ENCODE measurements around the gene UPK3A. TPM values are rescaled to one million over a fixed set of nuclear protein-coding genes. Genes with fewer than 3 reads are reported as not detected.

The UPK3A gene
- total and polyA plus RNA-seq, 10 of the 15 experiments (the other 5 are each of a cell fraction or from before 2014, with no cell fraction given) = not detected

- no peak for TF ChIP-seq BCLAF1 (IDR thresholded peaks at IDR 0.05)
- no peak for TF ChIP-seq MAX (IDR thresholded peaks at IDR 0.05; ENCODE audit: low read depth, low read length)
- peak; percentile 68; the same call in 1 of the 2 replicates for TF ChIP-seq FOXK2 (IDR thresholded peaks at IDR 0.05)
- no peak for TF ChIP-seq DPF2 (IDR thresholded peaks at IDR 0.05)
- TF ChIP-seq POLR2AphosphoS2 (IDR thresholded peaks at IDR 0.05; ENCODE audit: low read depth, low read length) = no peak
- no peak for TF ChIP-seq GABPA (IDR thresholded peaks at IDR 0.05; ENCODE audit: low read depth)
- no peak for TF ChIP-seq TCF3 (IDR thresholded peaks at IDR 0.05; ENCODE audit: borderline replicate concordance, insufficient read depth, low read depth, low read length)
- no peak for TF ChIP-seq ESRRA (IDR thresholded peaks at IDR 0.05; ENCODE audit: low read length)
- no peak for TF ChIP-seq CHD1 (IDR thresholded peaks at IDR 0.05; ENCODE audit: low read depth, low read length)
- TF ChIP-seq KLF5 (IDR thresholded peaks at IDR 0.05; ENCODE audit: partially characterized antibody) = no peak
- no peak for TF ChIP-seq JUND (IDR thresholded peaks at IDR 0.05; ENCODE audit: low read depth, low read length)
- TF ChIP-seq ATF7 (IDR thresholded peaks at IDR 0.05; ENCODE audit: low read depth) = peak; percentile 95
- TF ChIP-seq HDAC6 (IDR thresholded peaks at IDR 0.05; ENCODE audit: unreplicated experiment) = no peak
- no peak for TF ChIP-seq PML (IDR thresholded peaks at IDR 0.05; ENCODE audit: low read length)
- TF ChIP-seq ELK1 (IDR thresholded peaks at IDR 0.05; ENCODE audit: low read depth, low read length) = no peak
- TF ChIP-seq TBL1XR1 (IDR thresholded peaks at IDR 0.05; ENCODE audit: low read depth, low read length) = no peak
- no peak for TF ChIP-seq CEBPZ (IDR thresholded peaks at IDR 0.05; ENCODE audit: low read depth, low read length)
- no peak for TF ChIP-seq STAT1 (conservative IDR thresholded peaks at IDR 0.05)
- TF ChIP-seq PKNOX1 (IDR thresholded peaks at IDR 0.05) = no peak
- peak; percentile 44 for TF ChIP-seq MEF2B (IDR thresholded peaks at IDR 0.05; ENCODE audit: partially characterized antibody, poor library complexity, severe bottlenecking)
- peak in 1 of 2 experiments; percentile 27; a peak in 1 of 4 replicates for TF ChIP-seq BHLHE40 (IDR thresholded peaks at IDR 0.05; ENCODE audit: borderline replicate concordance in 1 of 2, low read depth in 2 of 2, low read length in 1 of 2)
- no peak for TF ChIP-seq CHD2 (IDR thresholded peaks at IDR 0.05; ENCODE audit: borderline replicate concordance, low read depth, low read length)
These were observed 35.8 kb upstream of the UPK3A start (continued) for GRCh38 chr22:45248832-45249561.
